Right cardiac atrium (tissue), 5 donors: ENCODE results near the gene CHRD. TPM values are rescaled to one million over a fixed set of nuclear protein-coding genes. Genes with fewer than 3 reads are reported as not detected.
A peak's percentile ranks its signal among the peaks of the same experiment; 100 is the strongest.

Experiments
- ATAC-seq, 2 donors: fragments of 200-7000 bp; cut with Tn5 transposase; one replicate each; pipeline versions ENCODE4 v1.8.0 to v1.9.1; 2020; ENCODE audit warnings: moderate library complexity in 2 of 2, mild to moderate bottlenecking in 1 of 2
- DNase-seq, 3 donors: peaks; one replicate each; pipeline ENCODE4 v3.0.0-alpha.2; 2020
- H3K27ac ChIP-seq: one replicate; pipeline ENCODE4 v1.5.1; 2013; ENCODE audit warnings: mild to moderate bottlenecking, low read length, control low read depth, moderate library complexity
- H3K27me3 ChIP-seq: one replicate; pipeline ENCODE4 v1.6.1; 2013; ENCODE audit not compliant: control insufficient read depth, insufficient read depth
- H3K4me1 ChIP-seq: one replicate; pipeline ENCODE4 v1.6.1; 2013; ENCODE audit warnings: low read length; ENCODE audit not compliant: control insufficient read depth, insufficient read depth
- H3K4me3 ChIP-seq: one replicate; pipeline ENCODE4 v1.5.1; 2013; ENCODE audit warnings: low read length, control low read depth
- H3K9me3 ChIP-seq: one replicate; pipeline ENCODE4 v1.6.1; 2013; ENCODE audit warnings: low read length; ENCODE audit not compliant: control insufficient read depth
- WGBS: extraction: QIAGEN DNeasy Blood & Tissue Kit; methylation state at CpG from one replicate; pipeline ENCODE4 v1.1.7; 2013; 5-methylcytosine and 5-hydroxymethylcytosine counted together
- intact Hi-C, 4 donors: fragments of 100-400 bp; cut with DNase I; formaldehyde crosslinking; loops; one replicate each; pipeline versions ENCODE4 v1.11.0 to v1.14.0; 2022 to 2023
- polyA plus RNA-seq: library from polyadenylated mRNA; stranded (reverse); fragments of 200-250 nt; gene quantifications from one replicate; pipeline ENCODE4 v1.2.3, GENCODE V29; 2013
- total RNA-seq, 4 donors: library from RNA; stranded (reverse); fragmentation: NEBNext Ultra II Directional; extraction: Animal tissue kit (Norgen Biotek cat#: 25700); gene quantifications; one replicate each; pipeline ENCODE4 v1.2.1, GENCODE V29; 2021
- donor health status: healthy with polysubstance abuse.
- donor health status: DM: no; HTN: yes; CAD: no.
- donor health status: DM: no; HTN: no; CAD: no.
- donor health status: DM: no; HTN: yes; CAD: no; lungs with severe emphysema.
- donor health status: DM: yes; HTN: yes; CAD: no.

Gene CHRD
- total and polyA plus RNA-seq, 5 donors = 8.6 to 12.1 (median 10.8) TPM

GRCh38 chr3:184362668-184363546, 16.9 kb upstream of the CHRD start:
- H3K9me3 ChIP-seq = no peaks in the 10 kb centered on the region
- peak overlapping the region; percentile 81 for H3K4me3 ChIP-seq
- WGBS = under 1% methylated on average over 68 of the region's 68 CpGs
- ATAC-seq (peak; percentile 83 to 87), DNase-seq (peak; percentile 96 to 98 (median 97))
- intact Hi-C loops = loop anchor here in 1 of 4 donors (2.0 kb wide), 1 partner anchor 48 kb away; the partner anchor contains the start of gene EIF4G1
- peak overlapping the region; percentile 95 for H3K27ac ChIP-seq
- peaks cover 10% of the 10 kb centered on the region for H3K4me1 ChIP-seq
- H3K27me3 ChIP-seq = no peaks in the 10 kb centered on the region

DNA sequence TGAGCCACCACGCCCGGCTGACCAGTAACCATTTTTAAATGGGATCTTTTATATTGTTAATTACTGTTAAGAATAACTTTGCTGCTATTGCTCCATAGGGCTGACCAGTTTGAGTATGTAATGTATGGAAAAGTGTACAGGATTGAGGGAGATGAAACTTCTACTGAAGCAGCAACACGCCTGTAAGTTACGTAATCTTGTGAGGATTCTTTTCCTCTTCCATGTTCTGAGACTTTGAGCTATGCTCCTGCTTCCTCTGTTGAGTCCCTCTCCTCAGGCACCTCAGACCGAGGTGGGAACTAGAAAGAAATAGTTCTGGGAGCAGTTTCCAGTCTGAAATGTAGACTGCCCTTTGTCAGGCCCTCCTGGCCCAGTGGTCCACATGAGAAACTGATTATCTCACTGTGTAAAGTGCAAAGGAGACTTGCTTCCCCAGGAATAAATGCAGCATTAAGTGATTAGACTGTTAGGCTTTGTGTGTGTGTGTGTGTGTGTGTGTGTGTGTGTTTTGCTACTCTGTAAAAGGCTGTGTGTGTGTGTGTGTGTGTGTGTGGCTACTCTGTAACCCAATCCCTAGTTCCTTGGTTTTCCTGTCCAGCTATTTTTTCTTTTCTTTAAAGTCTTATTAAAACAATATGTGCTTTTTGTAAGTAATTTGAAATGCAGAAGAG, 13.1 kb upstream of the CHRD start:
- Histone ChIP-seq H3K27ac (no peak overlapping the region), H3K4me3 (no peak overlapping the region), H3K4me1 (peaks cover 6% of the 10 kb centered on the region), H3K9me3 (no peaks in the 10 kb centered on the region), H3K27me3 (no peaks in the 10 kb centered on the region)
- intact Hi-C loops = no loop called here
- no peak for DNase-seq
- ATAC-seq = no peak
- WGBS = 85% methylated on average over 5 of the region's 5 CpGs

DNA sequence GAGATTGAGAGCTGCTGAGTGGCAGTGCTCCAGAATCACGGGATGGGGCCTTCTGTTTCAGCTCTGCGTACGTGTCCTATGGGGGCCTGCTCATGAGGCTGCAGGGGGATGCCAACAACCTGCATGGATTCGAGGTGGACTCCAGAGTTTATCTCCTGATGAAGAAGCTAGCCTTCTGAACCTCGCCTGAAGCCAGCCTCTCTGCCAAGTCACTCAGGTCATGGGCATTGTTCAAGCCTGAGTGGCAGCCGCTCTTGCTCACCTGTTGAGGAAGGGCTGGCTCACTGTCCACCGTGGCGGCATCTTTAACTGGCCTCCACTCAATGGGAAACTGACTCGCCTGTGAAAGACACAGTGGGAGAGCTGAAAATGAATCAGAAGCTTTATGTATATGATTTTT, 11.7 kb upstream of the CHRD start:
- WGBS = 75% methylated on average over 9 of the region's 9 CpGs
- DNase-seq (no peak), ATAC-seq (no peak)
- no peak overlapping the region for H3K4me3 ChIP-seq
- no peak overlapping the region for H3K27ac ChIP-seq
- no peaks in the 10 kb centered on the region for H3K27me3 ChIP-seq
- intact Hi-C loops = no loop called here
- H3K4me1 ChIP-seq = peaks cover 6% of the 10 kb centered on the region
- H3K9me3 ChIP-seq = no peaks in the 10 kb centered on the region

DNA sequence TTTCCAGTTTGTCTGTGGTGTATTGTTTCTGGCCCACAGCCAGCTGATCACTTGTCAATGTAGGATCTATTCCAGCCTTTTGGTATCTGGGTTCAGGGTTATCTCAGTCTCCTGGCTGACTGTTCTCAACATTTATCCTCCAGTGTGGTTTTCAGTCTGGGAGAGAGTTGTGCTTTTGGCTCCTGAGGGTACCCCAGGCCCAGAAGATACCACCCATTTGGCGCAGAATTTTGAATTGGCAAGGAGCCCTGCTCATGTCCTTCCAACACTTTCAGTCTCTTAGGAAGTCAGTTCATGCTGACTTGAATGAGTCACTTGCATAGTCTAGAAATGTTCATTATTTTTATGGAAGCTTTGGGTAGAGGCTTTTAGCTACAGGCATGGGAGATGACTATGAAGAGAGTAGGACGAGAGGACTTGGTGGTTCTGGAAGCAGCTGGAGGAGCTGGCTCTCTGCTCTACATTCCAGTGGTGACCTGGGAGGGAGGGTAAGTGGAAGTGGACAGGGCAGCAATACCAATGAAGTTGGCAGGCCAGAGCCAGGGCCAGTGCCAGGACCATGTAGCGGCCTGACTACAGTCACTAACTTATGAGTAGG, 11.2 kb upstream of the CHRD start:
- ATAC-seq = peak; percentile 31 to 45
- peak overlapping the region; percentile 39 for H3K27ac ChIP-seq
- H3K9me3 ChIP-seq = no peaks in the 10 kb centered on the region
- H3K27me3 ChIP-seq = no peaks in the 10 kb centered on the region
- intact Hi-C loops = no loop called here
- WGBS = 39% methylated on average over 3 of the region's 3 CpGs
- DNase-seq = peak in 2 of 3 donors; percentile 63 to 83
- H3K4me1 ChIP-seq = peaks cover 6% of the 10 kb centered on the region
- no peak overlapping the region for H3K4me3 ChIP-seq

DNA sequence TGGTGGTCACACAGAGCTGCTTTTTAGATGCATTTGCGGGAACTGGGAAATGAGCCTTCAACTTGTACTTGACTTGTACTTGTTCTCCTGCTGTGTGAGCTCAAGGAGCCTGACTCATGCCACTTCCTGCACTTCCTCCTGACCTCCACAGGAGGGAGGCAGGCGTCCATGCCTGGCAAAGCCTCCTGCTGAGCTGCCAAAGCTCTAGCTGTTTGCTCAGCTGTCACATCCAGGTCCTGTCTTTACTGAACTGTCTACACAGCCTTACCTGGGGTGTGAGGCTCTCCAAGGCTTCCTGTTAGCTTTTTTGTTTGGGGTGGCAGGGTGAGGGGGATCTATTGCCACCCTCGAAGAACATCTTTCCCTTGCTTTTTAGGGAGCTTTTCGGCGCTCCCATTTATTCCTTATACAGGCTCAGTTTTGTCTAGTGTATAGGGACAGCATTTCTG, 8.3 kb upstream of the CHRD start:
- H3K4me1 ChIP-seq = peaks cover 6% of the 10 kb centered on the region
- H3K4me3 ChIP-seq = no peak overlapping the region
- intact Hi-C loops = loop anchor here (2.0 to 10.0 kb wide), 4 partner anchors 143 to 173 kb away; no protein-coding TSS in a partner anchor
- WGBS = 51% methylated on average over 5 of the region's 5 CpGs
- ATAC-seq (peak; percentile 87 to 90), DNase-seq (peak; percentile 83 to 91 (median 90))
- no peaks in the 10 kb centered on the region for H3K27me3 ChIP-seq
- no peaks in the 10 kb centered on the region for H3K9me3 ChIP-seq
- H3K27ac ChIP-seq = no peak overlapping the region

- 71% methylated on average over 8 of the region's 8 CpGs for WGBS
- intact Hi-C loops = loop anchor here (5.0 to 10.0 kb wide), 3 partner anchors 142 to 172 kb away; no protein-coding TSS in a partner anchor
- Histone ChIP-seq H3K9me3 (no peaks in the 10 kb centered on the region), H3K27me3 (no peaks in the 10 kb centered on the region), H3K4me3 (no peak overlapping the region), H3K27ac (no peak overlapping the region), H3K4me1 (peaks cover 6% of the 10 kb centered on the region)
- no peak for DNase-seq
- no peak for ATAC-seq
Measured at GRCh38 chr3:184372296-184372821, 7.5 kb upstream of the CHRD start.

- Histone ChIP-seq H3K4me3 (no peak overlapping the region), H3K27ac (no peak overlapping the region), H3K27me3 (no peaks in the 10 kb centered on the region), H3K4me1 (peaks cover 6% of the 10 kb centered on the region), H3K9me3 (no peaks in the 10 kb centered on the region)
- DNase-seq (no peak), ATAC-seq (no peak)
- 71% methylated on average over 5 of the region's 5 CpGs for WGBS
- intact Hi-C loops = loop anchor here (5.0 to 10.0 kb wide), 3 partner anchors 142 to 172 kb away; no protein-coding TSS in a partner anchor
Measured at GRCh38 chr3:184372911-184373310, 6.9 kb upstream of the CHRD start.

- WGBS = 70% methylated on average over 6 of the region's 6 CpGs
- DNase-seq (peak in 2 of 3 donors; percentile 52 to 56), ATAC-seq (peak; percentile 22 to 61)
- Histone ChIP-seq H3K4me1 (peaks cover 6% of the 10 kb centered on the region), H3K9me3 (no peaks in the 10 kb centered on the region), H3K27ac (no peak overlapping the region), H3K4me3 (no peak overlapping the region), H3K27me3 (no peaks in the 10 kb centered on the region)
- intact Hi-C loops = loop anchor here (5.0 to 10.0 kb wide), 3 partner anchors 141 to 171 kb away; no protein-coding TSS in a partner anchor
Measured at GRCh38 chr3:184373422-184373821, 6.4 kb upstream of the CHRD start.

- 85% methylated on average over 12 of the region's 12 CpGs for WGBS
- intact Hi-C loops = loop anchor here in 2 of 4 donors (10.0 kb wide), 2 partner anchors 139 to 169 kb away; no protein-coding TSS in a partner anchor
- H3K27ac ChIP-seq = no peak overlapping the region
- H3K4me1 ChIP-seq = no peaks in the 10 kb centered on the region
- no peak for ATAC-seq
- H3K9me3 ChIP-seq = no peaks in the 10 kb centered on the region
- no peak for DNase-seq
- H3K4me3 ChIP-seq = no peak overlapping the region
- H3K27me3 ChIP-seq = no peaks in the 10 kb centered on the region
Measured at GRCh38 chr3:184375747-184376461, 4.0 kb upstream of the CHRD start.

GRCh38 chr3:184377374-184377773, 2.5 kb upstream of the CHRD start:
- Histone ChIP-seq H3K4me1 (peaks cover 2% of the 10 kb centered on the region), H3K27me3 (no peaks in the 10 kb centered on the region), H3K9me3 (no peaks in the 10 kb centered on the region), H3K4me3 (no peak overlapping the region), H3K27ac (no peak overlapping the region)
- WGBS = 76% methylated on average over 5 of the region's 5 CpGs
- ATAC-seq = no peak
- DNase-seq = no peak
- intact Hi-C loops = loop anchor here in 2 of 4 donors (10.0 kb wide), 2 partner anchors 137 to 167 kb away; no protein-coding TSS in a partner anchor
